ENCODE data around the gene GRB10.

The GRB10 gene

DNA sequence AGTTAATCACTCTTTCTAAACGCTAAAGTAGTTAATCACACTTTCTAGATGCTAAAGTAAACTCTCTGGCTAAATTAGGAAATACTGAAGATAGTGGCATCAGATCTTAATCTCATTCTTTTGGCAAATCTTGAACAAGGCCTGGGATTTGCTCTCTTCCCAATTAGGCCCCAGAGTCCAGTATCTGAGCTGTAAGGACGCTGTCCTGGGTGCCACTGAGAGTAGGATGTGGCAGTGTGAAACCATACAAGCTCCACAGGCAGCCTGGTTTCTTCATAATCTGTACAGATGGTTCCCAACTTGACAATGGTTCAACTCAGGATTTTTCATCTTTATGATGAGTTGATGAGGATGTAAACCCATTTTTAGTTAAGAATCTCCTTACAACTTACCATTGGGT lies 36.9 kb downstream of the GRB10 start:
- no peak overlapping the region for H3K4me3 Mint-ChIP-seq
- H3K27me3 Mint-ChIP-seq (ENCODE audit: low read depth): peaks cover 4% of the 10 kb centered on the region
- H3K36me3 Mint-ChIP-seq (ENCODE audit: low read depth): peaks cover 23% of the 10 kb centered on the region
- TF ChIP-seq, protein P1, sequence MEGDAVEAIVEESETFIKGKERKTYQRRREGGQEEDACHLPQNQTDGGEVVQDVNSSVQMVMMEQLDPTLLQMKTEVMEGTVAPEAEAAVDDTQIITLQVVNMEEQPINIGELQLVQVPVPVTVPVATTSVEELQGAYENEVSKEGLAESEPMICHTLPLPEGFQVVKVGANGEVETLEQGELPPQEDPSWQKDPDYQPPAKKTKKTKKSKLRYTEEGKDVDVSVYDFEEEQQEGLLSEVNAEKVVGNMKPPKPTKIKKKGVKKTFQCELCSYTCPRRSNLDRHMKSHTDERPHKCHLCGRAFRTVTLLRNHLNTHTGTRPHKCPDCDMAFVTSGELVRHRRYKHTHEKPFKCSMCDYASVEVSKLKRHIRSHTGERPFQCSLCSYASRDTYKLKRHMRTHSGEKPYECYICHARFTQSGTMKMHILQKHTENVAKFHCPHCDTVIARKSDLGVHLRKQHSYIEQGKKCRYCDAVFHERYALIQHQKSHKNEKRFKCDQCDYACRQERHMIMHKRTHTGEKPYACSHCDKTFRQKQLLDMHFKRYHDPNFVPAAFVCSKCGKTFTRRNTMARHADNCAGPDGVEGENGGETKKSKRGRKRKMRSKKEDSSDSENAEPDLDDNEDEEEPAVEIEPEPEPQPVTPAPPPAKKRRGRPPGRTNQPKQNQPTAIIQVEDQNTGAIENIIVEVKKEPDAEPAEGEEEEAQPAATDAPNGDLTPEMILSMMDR (IDR thresholded peaks at IDR 0.05; ENCODE audit: unreplicated experiment in 3 of 3): no peak
- H3K27ac Mint-ChIP-seq: no peak overlapping the region
- H3K4me1 Mint-ChIP-seq: peaks cover 6% of the 10 kb centered on the region
- H3K9me3 Mint-ChIP-seq: no peaks in the 10 kb centered on the region

DNA sequence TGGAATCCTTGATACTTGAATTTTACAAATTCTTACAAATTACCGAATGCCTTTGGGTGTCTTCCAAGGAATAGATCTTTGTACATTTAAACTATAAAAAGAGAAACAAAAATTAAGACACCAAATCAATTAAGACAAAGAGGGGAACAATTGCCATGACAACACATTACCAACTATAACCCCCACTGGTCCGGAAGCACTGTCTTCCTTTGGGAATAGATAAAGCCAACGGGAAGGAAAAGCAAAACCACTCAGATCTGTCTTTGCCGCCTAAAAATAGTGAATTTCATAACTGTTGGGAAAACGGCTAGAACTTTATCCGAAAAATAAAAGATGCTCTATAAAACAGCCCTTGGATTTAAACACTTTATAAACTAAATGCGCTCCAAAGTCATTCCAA lies 37.4 kb downstream of the GRB10 start:
- Mint-ChIP-seq H3K4me3 (no peak overlapping the region), H3K27me3 (ENCODE audit: low read depth) (peaks cover 4% of the 10 kb centered on the region), H3K9me3 (no peaks in the 10 kb centered on the region), H3K27ac (no peak overlapping the region), H3K36me3 (ENCODE audit: low read depth) (peaks cover 19% of the 10 kb centered on the region), H3K4me1 (peaks cover 1% of the 10 kb centered on the region)
- TF ChIP-seq, protein P1 (IDR thresholded peaks at IDR 0.05; ENCODE audit: unreplicated experiment in 3 of 3): no peak

DNA sequence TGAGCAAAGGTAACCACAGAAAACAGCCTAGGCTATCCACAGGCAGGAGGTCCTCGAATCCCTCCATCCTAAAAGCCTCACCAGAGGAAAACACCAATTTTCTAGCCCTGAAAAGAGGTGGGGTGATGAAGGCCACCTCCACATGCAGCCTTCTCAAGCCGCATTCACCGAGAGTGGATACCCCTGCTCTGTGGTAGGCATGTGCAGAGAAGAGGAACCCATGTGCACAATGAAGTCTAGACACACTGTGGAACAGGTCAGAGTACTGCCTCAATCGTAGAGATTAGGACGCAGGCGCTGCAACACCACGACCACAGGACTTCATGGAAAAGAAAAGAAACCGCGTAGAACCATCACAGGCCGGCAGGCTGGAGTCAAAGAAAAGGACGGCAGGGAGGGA lies 38.8 kb downstream of the GRB10 start:
- Mint-ChIP-seq H3K4me1 (no peaks in the 10 kb centered on the region), H3K27ac (no peak overlapping the region), H3K4me3 (no peak overlapping the region), H3K9me3 (no peaks in the 10 kb centered on the region), H3K27me3 (ENCODE audit: low read depth) (peaks cover 4% of the 10 kb centered on the region), H3K36me3 (ENCODE audit: low read depth) (peaks cover 25% of the 10 kb centered on the region)
- TF ChIP-seq, protein P1 (IDR thresholded peaks at IDR 0.05; ENCODE audit: unreplicated experiment in 3 of 3): no peak

DNA sequence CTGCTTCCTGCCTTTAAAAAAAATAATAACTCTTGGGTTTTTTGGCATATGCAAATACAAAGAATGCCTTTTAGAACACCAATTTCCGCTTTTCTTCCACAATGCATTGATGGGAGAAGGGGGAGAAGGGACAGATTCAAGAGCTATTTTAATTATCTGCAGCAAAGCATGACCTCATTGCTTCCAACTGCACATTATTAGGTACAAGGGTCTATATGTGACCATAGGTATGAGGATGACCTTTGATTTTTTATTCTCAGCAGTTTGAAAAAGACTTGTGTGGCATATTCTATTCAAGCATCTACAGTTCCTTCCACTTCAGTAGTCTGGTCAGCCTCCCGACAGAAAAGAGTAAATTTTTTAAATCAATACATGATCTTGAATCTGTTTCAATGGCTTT lies 39.7 kb downstream of the GRB10 start:
- Mint-ChIP-seq H3K4me1 (no peaks in the 10 kb centered on the region), H3K27me3 (ENCODE audit: low read depth) (peaks cover 4% of the 10 kb centered on the region), H3K4me3 (no peak overlapping the region), H3K9me3 (no peaks in the 10 kb centered on the region), H3K27ac (no peak overlapping the region), H3K36me3 (ENCODE audit: low read depth) (peaks cover 18% of the 10 kb centered on the region)
- TF ChIP-seq, protein P1 (IDR thresholded peaks at IDR 0.05; ENCODE audit: unreplicated experiment in 3 of 3): no peak

DNA sequence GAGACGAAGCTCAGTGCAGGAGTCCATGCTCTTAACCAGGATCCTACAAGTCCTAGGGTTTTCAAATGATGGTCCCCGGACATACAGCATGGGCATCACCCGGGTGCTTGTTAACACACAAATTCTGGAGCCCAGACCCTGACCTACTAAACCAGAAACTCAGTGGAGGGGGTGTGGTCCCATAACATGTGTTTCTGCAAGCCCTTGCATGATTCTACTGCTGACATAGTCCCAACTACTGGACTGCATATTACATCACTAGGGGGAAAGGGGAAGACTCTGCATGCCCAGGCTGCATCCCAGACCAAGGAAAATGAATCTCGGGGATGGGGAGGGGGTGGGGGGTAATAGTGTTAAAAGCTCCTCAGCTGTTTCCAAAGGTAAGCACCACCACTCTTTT lies 40.3 kb downstream of the GRB10 start:
- Mint-ChIP-seq H3K4me3 (no peak overlapping the region), H3K27me3 (ENCODE audit: low read depth) (peaks cover 4% of the 10 kb centered on the region), H3K9me3 (peaks cover under 1% of the 10 kb centered on the region), H3K36me3 (ENCODE audit: low read depth) (peaks cover 23% of the 10 kb centered on the region), H3K4me1 (no peaks in the 10 kb centered on the region), H3K27ac (no peak overlapping the region)
- TF ChIP-seq, protein P1 (IDR thresholded peaks at IDR 0.05; ENCODE audit: unreplicated experiment in 3 of 3): no peak

DNA sequence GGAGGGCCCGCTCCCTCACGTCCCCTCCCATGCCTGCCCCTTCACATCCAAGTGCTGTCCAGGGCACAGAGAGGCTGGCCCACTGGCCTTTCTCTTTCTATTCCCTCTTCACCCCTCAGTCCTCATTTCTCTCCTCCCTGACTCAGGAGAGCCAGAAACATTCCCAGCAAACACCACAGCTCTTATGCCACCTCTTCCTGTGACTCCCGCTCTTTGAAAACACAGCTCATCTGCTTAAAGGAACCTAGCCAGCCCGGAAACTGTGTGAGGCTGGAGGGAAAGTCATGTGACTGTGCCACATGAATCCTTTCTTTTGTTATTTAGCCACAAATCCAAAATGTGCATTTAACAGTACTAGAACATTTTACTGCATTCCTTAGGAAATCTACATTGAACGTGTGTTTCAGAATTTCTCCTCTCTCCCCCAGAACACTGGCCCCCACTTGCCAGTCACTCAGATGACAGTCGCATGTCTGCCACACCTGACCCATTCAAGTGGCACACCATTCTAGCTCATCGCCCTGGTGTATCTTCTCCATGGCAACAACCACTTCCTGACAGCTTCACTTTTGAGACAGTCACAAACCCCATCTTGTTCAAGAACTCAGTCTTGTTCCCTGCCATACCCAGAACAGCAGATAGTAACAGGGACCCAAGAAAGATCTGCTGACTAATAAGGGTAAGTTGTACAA lies 42.8 kb downstream of the GRB10 start:
- Mint-ChIP-seq H3K4me3 (no peak overlapping the region), H3K27ac (no peak overlapping the region), H3K36me3 (ENCODE audit: low read depth) (peaks cover 29% of the 10 kb centered on the region), H3K27me3 (ENCODE audit: low read depth) (peaks cover 4% of the 10 kb centered on the region), H3K4me1 (no peaks in the 10 kb centered on the region), H3K9me3 (peaks cover 6% of the 10 kb centered on the region)
- TF ChIP-seq, protein P1 (IDR thresholded peaks at IDR 0.05; ENCODE audit: unreplicated experiment in 3 of 3): no peak

Measured in nephron (organoid).